IMR-90 (cell line): ENCODE data around the gene QSER1. TPM values are rescaled to one million over a fixed set of nuclear protein-coding genes. Genes with fewer than 3 reads are reported as not detected.

Experiments
- ATAC-seq: fragments of 200-7000 bp; cut with Tn5 transposase; 2 replicates; pipeline ENCODE4 v1.9.1; 2020; ENCODE audit warnings: low read depth, mild to moderate bottlenecking, moderate library complexity
- BruUV-seq: library from RNA; stranded (reverse); fragments of 400-500 nt; replicated peaks from 2 replicates; lab custom pipeline; 2021; lab: Mats Ljungman, UMichigan
- CTCF ChIA-PET: fragments of 300-600 bp; formaldehyde crosslinking; extraction: SDS; loops from one replicate; lab custom pipeline; 2021; ENCODE audit warnings: antibody characterized with exemption; lab: Yijun Ruan, JAX
- POLR2A ChIA-PET: fragments of 300-600 bp; sonication (Branson Sonifier 250); formaldehyde crosslinking; loops from one replicate; lab custom pipeline; 2022; ENCODE audit warnings: antibody characterized with exemption; ENCODE audit not compliant: unreplicated experiment; lab: Charles Lee
- DNase-seq: peaks from one replicate; pipeline ENCODE4 v3.0.0; 2013
- H2AFZ ChIP-seq: replicated peaks from 2 replicates; pipeline ENCODE3; 2013; ENCODE audit warnings: low read length, mild to moderate bottlenecking; ENCODE audit not compliant: poor library complexity
- H2AK5ac ChIP-seq: 2 replicates; pipeline ENCODE4 v1.6.1; 2013; ENCODE audit warnings: low read depth, low read length, inconsistent platforms
- H2AK9ac ChIP-seq: replicated peaks from 2 replicates; pipeline ENCODE3; 2013; ENCODE audit warnings: mild to moderate bottlenecking, low read depth, low read length, moderate library complexity; ENCODE audit not compliant: poor library complexity
- H2BK120ac ChIP-seq: 2 replicates; pipeline ENCODE4 v1.6.1; 2013; ENCODE audit warnings: low read depth, low read length, inconsistent platforms
- H2BK15ac ChIP-seq: 3 replicates; pipeline ENCODE4 v1.6.1; 2013; ENCODE audit warnings: low read depth, low read length, inconsistent platforms
- H2BK20ac ChIP-seq: 2 replicates; pipeline ENCODE4 v1.6.1; 2013; ENCODE audit warnings: low read depth, mild to moderate bottlenecking, inconsistent platforms, low read length, moderate library complexity
- H2BK5ac ChIP-seq: 2 replicates; pipeline ENCODE4 v1.6.1; 2013; ENCODE audit warnings: mild to moderate bottlenecking, low read depth, low read length, inconsistent platforms; ENCODE audit not compliant: poor library complexity, severe bottlenecking
- H3K14ac ChIP-seq: replicated peaks from 2 replicates; pipeline ENCODE4 v1.6.1; 2013; ENCODE audit warnings: low read depth, low read length, inconsistent platforms
- H3K18ac ChIP-seq: 2 replicates; pipeline ENCODE4 v1.6.1; 2013; ENCODE audit warnings: low read depth, low read length, control low read depth
- H3K23ac ChIP-seq: 2 replicates; pipeline ENCODE4 v1.6.1; 2013; ENCODE audit warnings: low read depth, low read length, inconsistent platforms
- H3K27ac ChIP-seq: 2 replicates; pipeline ENCODE4 v1.5.1; 2013; ENCODE audit warnings: mild to moderate bottlenecking, control low read depth, low read length; ENCODE audit not compliant: insufficient read depth
- H3K27me3 ChIP-seq: 2 replicates; pipeline ENCODE4 v1.6.1; 2013; ENCODE audit warnings: low read length; ENCODE audit not compliant: control insufficient read depth, insufficient read depth
- H3K36me3 ChIP-seq: 2 replicates; pipeline ENCODE4 v1.6.1; 2013; ENCODE audit warnings: low read length, mixed read lengths; ENCODE audit not compliant: control insufficient read depth, insufficient read depth
- H3K4ac ChIP-seq: 2 replicates; pipeline ENCODE4 v1.6.1; 2013; ENCODE audit warnings: low read depth, low read length, inconsistent platforms
- H3K4me1 ChIP-seq: 2 replicates; pipeline ENCODE4 v1.6.1; 2013; ENCODE audit warnings: low read length, mixed read lengths; ENCODE audit not compliant: control insufficient read depth, insufficient read depth
- H3K4me2 ChIP-seq: 2 replicates; pipeline ENCODE4 v1.6.1; 2013; ENCODE audit warnings: low read depth, mild to moderate bottlenecking, control low read depth, low read length, moderate library complexity
- H3K4me3 ChIP-seq: 2 replicates; pipeline ENCODE4 v1.5.1; 2013; ENCODE audit warnings: low read depth, mild to moderate bottlenecking, control low read depth, low read length, moderate library complexity; ENCODE audit not compliant: insufficient read depth
- H3K56ac ChIP-seq: 2 replicates; pipeline ENCODE4 v1.6.1; 2013; ENCODE audit warnings: low read length, inconsistent platforms; ENCODE audit not compliant: insufficient read depth; ENCODE audit errors: extremely low read depth
- H3K79me1 ChIP-seq, 2 experiments: 2 replicates each; pipeline ENCODE4 v1.6.1; 2013; ENCODE audit warnings: low read length in 2 of 2, inconsistent platforms in 1 of 2, low read depth in 1 of 2
- H3K9ac ChIP-seq: 2 replicates; pipeline ENCODE4 v1.6.1; 2013; ENCODE audit warnings: low read depth, low read length, control low read depth
- H3K9me1 ChIP-seq: 2 replicates; pipeline ENCODE4 v1.6.1; 2013; ENCODE audit warnings: low read length, inconsistent platforms; ENCODE audit not compliant: insufficient read depth
- H3K9me3 ChIP-seq: 2 replicates; pipeline ENCODE4 v1.6.1; 2013; ENCODE audit warnings: low read length; ENCODE audit not compliant: control insufficient read depth, insufficient read depth
- H4K20me1 ChIP-seq: 2 replicates; pipeline ENCODE4 v1.6.1; 2013; ENCODE audit warnings: low read length, inconsistent platforms; ENCODE audit not compliant: insufficient read depth
- H4K5ac ChIP-seq: 2 replicates; pipeline ENCODE4 v1.6.1; 2013; ENCODE audit warnings: mild to moderate bottlenecking, low read depth, low read length, control low read depth
- H4K8ac ChIP-seq, 2 experiments: 2 replicates each; pipeline ENCODE4 v1.6.1; 2013; ENCODE audit warnings: low read depth in 2 of 2, low read length in 2 of 2, control low read depth in 1 of 2, inconsistent platforms in 1 of 2
- H4K91ac ChIP-seq: 2 replicates; pipeline ENCODE4 v1.6.1; 2013; ENCODE audit warnings: low read depth, low read length, inconsistent platforms; ENCODE audit not compliant: insufficient read depth
- CEBPB ChIP-seq: IDR thresholded peaks from 2 replicates; pipeline ENCODE4 v1.6.1; 2012; ENCODE audit warnings: low read depth, low read length, improper control_type of control experiment
- NFE2L2 ChIP-seq: fragments of 150-350 bp; IDR thresholded peaks from 2 replicates; pipeline ENCODE4 v1.6.1; 2016; ENCODE audit warnings: low read depth, mild to moderate bottlenecking, low read length
- POLR2A ChIP-seq: IDR thresholded peaks from 2 replicates; pipeline ENCODE4 v1.6.1; 2012; ENCODE audit warnings: mild to moderate bottlenecking, low read depth, low read length
- RAD21 ChIP-seq: IDR thresholded peaks from 2 replicates; pipeline ENCODE4 v1.6.1; 2012; ENCODE audit warnings: low read length, improper control_type of control experiment
- RCOR1 ChIP-seq: IDR thresholded peaks from 2 replicates; pipeline ENCODE4 v1.6.1; 2012; ENCODE audit warnings: mild to moderate bottlenecking, low read length, improper control_type of control experiment; ENCODE audit not compliant: insufficient replicate concordance
- SMC3 ChIP-seq: fragments of 150-350 bp; IDR thresholded peaks from 2 replicates; pipeline ENCODE4 v1.6.1; 2016; ENCODE audit warnings: low read depth, mild to moderate bottlenecking, antibody characterized with exemption, low read length, moderate library complexity
- WGBS, 2 experiments: methylation state at CpG; one replicate each; pipeline versions ENCODE4 v1.1.5 to v1.1.7; 2013; ENCODE audit warnings: missing lambda C conversion rate in 2 of 2; ENCODE audit not compliant: insufficient read length in 1 of 2; ENCODE audit errors: extremely low coverage in 2 of 2; 5-methylcytosine and 5-hydroxymethylcytosine counted together
- dilution Hi-C: fragments of 300-500 bp; cut with HindIII; formaldehyde crosslinking; loops from one replicate; pipeline ENCODE4 v1.14.3; 2018; ENCODE audit warnings: low sequenced_read_pairs; ENCODE audit not compliant: unreplicated experiment
- in situ Hi-C: fragments of 300-500 bp; cut with MboI; formaldehyde crosslinking; loops from 3 replicates; pipeline ENCODE4 v1.14.3; 2019; ENCODE audit warnings: low sequenced_read_pairs, inconsistent platforms, mixed read lengths
- intact Hi-C: fragments of 100-400 bp; cut with micrococcal nuclease; formaldehyde crosslinking; loops from 2 replicates; pipeline ENCODE4 v1.10.0; 2022
- polyA plus RNA-seq, 3 experiments: library from polyadenylated mRNA; depleted of rRNA; stranded (reverse); fragments of >200 nt; gene quantifications; 2 replicates each; pipeline ENCODE4 v1.2.3, GENCODE V29; 2012; ENCODE audit warnings: low replicate concordance in 1 of 3
- total RNA-seq: library from RNA; depleted of rRNA; stranded (reverse); fragments of >200 nt; gene quantifications from 2 replicates; pipeline ENCODE4 v1.2.3, GENCODE V29; 2012
- TF ChIP-seq, protein P1 (sequence below): conservative IDR thresholded peaks from 2 replicates; pipeline ENCODE4 v1.5.1; 2012; ENCODE audit warnings: mild to moderate bottlenecking, low read depth, low read length, improper control_type of control experiment

QSER1 gene
- total and polyA plus RNA-seq, 2 of the 4 experiments (the other 2 are of a cell fraction): 5.9 to 15.6 TPM

DNA sequence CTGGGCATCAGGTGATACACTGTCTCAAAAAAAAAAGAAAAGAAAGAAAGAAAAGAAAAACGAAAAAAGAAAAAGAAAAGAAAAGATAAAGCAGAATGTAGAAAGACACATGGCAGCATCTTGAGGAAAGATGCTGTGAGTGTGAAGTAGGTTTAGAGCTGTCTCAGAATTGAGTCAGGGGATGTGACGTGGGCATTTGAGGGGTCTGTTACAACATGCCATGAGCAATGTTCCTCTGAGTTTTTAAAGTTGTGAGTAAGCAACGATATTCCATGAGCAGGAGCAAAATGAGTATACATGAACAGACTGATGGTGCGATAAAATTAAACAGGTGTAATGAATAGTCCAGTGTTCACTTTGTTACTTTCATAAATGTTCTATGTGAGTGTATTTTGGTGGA lies 11.3 kb upstream of the QSER1 start:
- no peak overlapping the region for H3K27ac ChIP-seq
- no TSS peak for BruUV-seq
- no peak overlapping the region for H2AK5ac ChIP-seq
- H2AFZ ChIP-seq: no peak overlapping the region
- H4K8ac ChIP-seq: no peak overlapping the region
- 51% methylated on average over 3 of the region's 4 CpGs; no CpG with 5 or more reads in 1 of the 2 experiments for WGBS, 2 experiments
- H3K36me3 ChIP-seq: no peaks in the 10 kb centered on the region
- no peak overlapping the region for H2BK20ac ChIP-seq
- H3K4me2 ChIP-seq: no peak overlapping the region
- no peaks in the 10 kb centered on the region for H3K9me3 ChIP-seq
- TF ChIP-seq, protein P1, sequence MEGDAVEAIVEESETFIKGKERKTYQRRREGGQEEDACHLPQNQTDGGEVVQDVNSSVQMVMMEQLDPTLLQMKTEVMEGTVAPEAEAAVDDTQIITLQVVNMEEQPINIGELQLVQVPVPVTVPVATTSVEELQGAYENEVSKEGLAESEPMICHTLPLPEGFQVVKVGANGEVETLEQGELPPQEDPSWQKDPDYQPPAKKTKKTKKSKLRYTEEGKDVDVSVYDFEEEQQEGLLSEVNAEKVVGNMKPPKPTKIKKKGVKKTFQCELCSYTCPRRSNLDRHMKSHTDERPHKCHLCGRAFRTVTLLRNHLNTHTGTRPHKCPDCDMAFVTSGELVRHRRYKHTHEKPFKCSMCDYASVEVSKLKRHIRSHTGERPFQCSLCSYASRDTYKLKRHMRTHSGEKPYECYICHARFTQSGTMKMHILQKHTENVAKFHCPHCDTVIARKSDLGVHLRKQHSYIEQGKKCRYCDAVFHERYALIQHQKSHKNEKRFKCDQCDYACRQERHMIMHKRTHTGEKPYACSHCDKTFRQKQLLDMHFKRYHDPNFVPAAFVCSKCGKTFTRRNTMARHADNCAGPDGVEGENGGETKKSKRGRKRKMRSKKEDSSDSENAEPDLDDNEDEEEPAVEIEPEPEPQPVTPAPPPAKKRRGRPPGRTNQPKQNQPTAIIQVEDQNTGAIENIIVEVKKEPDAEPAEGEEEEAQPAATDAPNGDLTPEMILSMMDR: no peak
- no peak for TF ChIP-seq SMC3
- no peak for TF ChIP-seq RAD21
- no peak for TF ChIP-seq NFE2L2
- TF ChIP-seq RCOR1: no peak
- peak; percentile 29; the same call in 1 of the 2 replicates for TF ChIP-seq CEBPB
- no peak for TF ChIP-seq POLR2A
- no peak overlapping the region for H3K9ac ChIP-seq
- no peaks in the 10 kb centered on the region for H3K9me1 ChIP-seq
- in situ Hi-C loops (no loop called here), dilution Hi-C loops (no loop called here), intact Hi-C loops (no loop called here)
- ATAC-seq (no peak), DNase-seq (peak; percentile 30)
- no peak overlapping the region for H2BK15ac ChIP-seq
- no peaks in the 10 kb centered on the region for H3K4me1 ChIP-seq
- no peaks in the 10 kb centered on the region for H3K79me1 ChIP-seq
- H3K4me3 ChIP-seq: no peak overlapping the region
- H3K4ac ChIP-seq: no peak overlapping the region
- H2BK5ac ChIP-seq: no peak overlapping the region
- no peak overlapping the region for H4K91ac ChIP-seq
- H2BK120ac ChIP-seq: no peak overlapping the region
- H3K27me3 ChIP-seq: peaks cover under 1% of the 10 kb centered on the region; the same call in 1 of the 2 replicates
- no peak overlapping the region for H4K5ac ChIP-seq
- ChIA-PET CTCF (interaction anchor here (0.6 to 1.5 kb wide), 2 partner anchors 21 to 1208 kb away, joined by 3 to 8 read pairs; no protein-coding TSS in a partner anchor), POLR2A (no interaction called here)
- H3K14ac ChIP-seq: no peak overlapping the region
- H3K56ac ChIP-seq: no peak overlapping the region
- no peak overlapping the region for H2AK9ac ChIP-seq
- no peak overlapping the region for H3K18ac ChIP-seq
- H4K20me1 ChIP-seq: no peaks in the 10 kb centered on the region
- no peak overlapping the region for H3K23ac ChIP-seq
